ENCODE results near the gene NOTCH3.

The NOTCH3 gene

GRCh38 chr19:15122331-15123030 lies 78.3 kb downstream of the NOTCH3 start:
- DNase-seq = no peak

GRCh38 chr19:15120135-15121026 lies 80.4 kb downstream of the NOTCH3 start:
- DNase-seq = no peak

- no peak for DNase-seq
Measured at GRCh38 chr19:15118789-15119494, 81.9 kb downstream of the NOTCH3 start.

GRCh38 chr19:15118248-15118647 lies 82.5 kb downstream of the NOTCH3 start:
- DNase-seq = no peak

- no peak for DNase-seq
Measured at GRCh38 chr19:15116856-15117255, 83.9 kb downstream of the NOTCH3 start.

- no peak for DNase-seq
Measured at GRCh38 chr19:15115762-15116615, 84.8 kb downstream of the NOTCH3 start.

GRCh38 chr19:15115080-15115479 lies 85.7 kb downstream of the NOTCH3 start:
- no peak for DNase-seq

GRCh38 chr19:15114153-15114540 lies 86.6 kb downstream of the NOTCH3 start:
- DNase-seq = no peak

GRCh38 chr19:15113245-15114152 lies 87.3 kb downstream of the NOTCH3 start:
- no peak for DNase-seq

- DNase-seq = no peak
Measured at GRCh38 chr19:15112385-15112784, 88.4 kb downstream of the NOTCH3 start.

GRCh38 chr19:15111758-15112157 lies 89.0 kb downstream of the NOTCH3 start:
- DNase-seq = no peak

GRCh38 chr19:15110418-15110815 lies 90.4 kb downstream of the NOTCH3 start:
- DNase-seq = no peak

GRCh38 chr19:15109768-15110417 lies 90.9 kb downstream of the NOTCH3 start:
- no peak for DNase-seq
